HG02623 (cell line): ENCODE data around the gene SRRD.

Source experiments
- ATAC-seq: cut with Tn5 transposase; IDR thresholded peaks from one replicate; pipeline ENCODE4 v1.9.1; 2021; ENCODE audit warnings: moderate library complexity; ENCODE audit not compliant: unreplicated experiment

The SRRD gene

GRCh38 chr22:26452236-26453016, 31.3 kb upstream of the SRRD start:
- no peak for ATAC-seq

GRCh38 chr22:26453216-26453615, 30.5 kb upstream of the SRRD start:
- no peak for ATAC-seq

GRCh38 chr22:26453812-26454500, 29.7 kb upstream of the SRRD start:
- ATAC-seq, result no peak

- no peak for ATAC-seq
These were observed 25.9 kb upstream of the SRRD start for GRCh38 chr22:26457661-26458272.

GRCh38 chr22:26460202-26460601, 23.5 kb upstream of the SRRD start:
- ATAC-seq, result no peak

- ATAC-seq, result no peak
These were observed 22.4 kb upstream of the SRRD start for GRCh38 chr22:26461188-26461810.

- no peak for ATAC-seq
These were observed 21.6 kb upstream of the SRRD start for GRCh38 chr22:26462051-26462450.

GRCh38 chr22:26462641-26463040, 21.0 kb upstream of the SRRD start:
- ATAC-seq, result no peak

GRCh38 chr22:26463101-26463661, 20.5 kb upstream of the SRRD start:
- no peak for ATAC-seq

- ATAC-seq, result no peak
These were observed 20.0 kb upstream of the SRRD start for GRCh38 chr22:26463688-26464087.

GRCh38 chr22:26464312-26464711, 19.4 kb upstream of the SRRD start:
- no peak for ATAC-seq

- ATAC-seq, result no peak
These were observed 17.5 kb upstream of the SRRD start for GRCh38 chr22:26466196-26466595.

- ATAC-seq, result no peak
These were observed 12.9 kb upstream of the SRRD start for GRCh38 chr22:26470807-26471206.

GRCh38 chr22:26471522-26471921, 12.2 kb upstream of the SRRD start:
- no peak for ATAC-seq

- ATAC-seq, result no peak
These were observed 9.0 kb upstream of the SRRD start for GRCh38 chr22:26474682-26475081.

GRCh38 chr22:26476705-26477340, 6.9 kb upstream of the SRRD start:
- no peak for ATAC-seq

- ATAC-seq, result no peak
These were observed 6.3 kb upstream of the SRRD start for GRCh38 chr22:26477341-26477731.

- no peak for ATAC-seq
These were observed 4.5 kb upstream of the SRRD start for GRCh38 chr22:26479043-26479791.

- ATAC-seq, result no peak
These were observed 3.7 kb upstream of the SRRD start for GRCh38 chr22:26479792-26480610.
